GM15510 (cell line): ENCODE results near the gene GNAI3.

Experiments used
- POLR2A ChIP-seq: IDR thresholded peaks from 3 replicates; pipeline ENCODE4 v1.6.1; 2011; ENCODE audit warnings: borderline replicate concordance; ENCODE audit not compliant: insufficient read length; ENCODE audit errors: extremely low read depth

The GNAI3 gene

DNA sequence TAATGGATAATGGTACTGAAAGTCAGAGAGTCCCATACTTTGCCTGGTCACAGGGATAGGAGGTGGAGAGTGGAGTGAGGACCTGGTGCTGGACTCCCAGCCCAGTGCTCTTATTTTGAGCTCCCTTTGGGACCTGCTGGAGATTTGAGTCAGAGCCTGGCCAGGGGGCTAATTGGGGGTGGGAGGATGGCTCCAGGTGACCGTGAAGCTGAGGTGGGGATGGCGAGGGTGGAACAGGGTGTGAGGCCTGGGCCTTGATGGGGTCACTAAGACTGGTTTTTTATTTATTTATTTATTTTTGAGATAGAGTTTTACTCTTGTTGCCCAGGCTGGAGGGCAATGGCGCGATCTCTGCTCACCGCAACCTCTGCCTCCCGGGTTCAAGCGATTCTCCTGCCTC is 89.0 kb downstream of the GNAI3 start:
- TF ChIP-seq POLR2A, result no peak

DNA sequence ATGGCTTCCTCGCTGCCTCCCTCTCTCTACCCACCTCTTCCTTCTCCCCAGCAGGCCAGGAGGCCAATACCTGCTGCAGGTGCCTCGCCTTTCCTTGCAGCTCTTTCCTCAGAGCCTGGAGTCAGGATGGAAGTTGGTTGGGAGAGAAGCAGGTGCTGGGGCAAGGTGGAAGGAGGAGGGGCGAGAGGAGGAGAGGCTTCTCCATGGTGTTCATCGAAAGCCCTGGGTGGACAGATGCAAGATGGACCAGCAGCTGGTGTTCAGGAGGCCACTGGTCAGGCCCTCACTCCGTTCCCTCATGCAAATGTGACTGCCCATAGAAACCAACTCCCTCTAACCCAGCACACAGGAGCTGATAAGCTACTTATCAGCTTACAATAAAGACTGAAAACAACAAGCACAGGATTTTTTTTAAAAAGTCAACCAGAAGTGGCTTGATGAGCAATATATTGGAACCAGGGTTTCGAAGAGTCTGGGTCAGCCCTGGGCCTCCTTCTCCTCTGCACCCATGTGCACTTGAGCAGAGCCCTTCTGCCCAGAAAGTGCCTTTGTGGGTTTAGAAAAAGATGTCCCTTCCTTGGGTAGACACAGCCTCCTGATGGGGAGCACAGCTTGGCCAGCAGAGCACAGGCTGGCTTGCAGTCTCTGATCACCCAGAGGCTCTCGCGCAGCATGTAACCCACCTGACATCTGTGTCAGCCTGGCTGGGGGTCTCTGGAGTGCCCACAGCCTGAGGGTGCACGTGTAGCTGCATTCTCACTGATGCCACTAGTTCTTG is 90.8 kb downstream of the GNAI3 start:
- TF ChIP-seq POLR2A, result no peak

DNA sequence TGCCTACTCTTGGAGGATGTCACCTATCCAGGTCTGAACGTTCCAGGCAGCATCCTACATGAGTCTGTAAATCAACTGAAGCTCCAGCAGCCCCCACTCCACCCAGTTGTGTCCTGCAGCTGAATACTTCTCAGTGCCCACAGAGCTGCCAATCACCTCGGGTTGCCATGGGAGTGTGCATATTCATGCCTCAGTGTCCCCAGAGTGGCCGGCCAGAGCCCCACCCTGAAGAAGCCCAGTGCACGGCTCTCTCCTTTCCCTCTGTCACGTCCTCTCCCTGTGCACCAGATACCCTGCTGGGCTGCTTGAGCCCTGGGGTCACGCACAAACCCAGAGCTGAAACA is 91.4 kb downstream of the GNAI3 start:
- no peak for TF ChIP-seq POLR2A

DNA sequence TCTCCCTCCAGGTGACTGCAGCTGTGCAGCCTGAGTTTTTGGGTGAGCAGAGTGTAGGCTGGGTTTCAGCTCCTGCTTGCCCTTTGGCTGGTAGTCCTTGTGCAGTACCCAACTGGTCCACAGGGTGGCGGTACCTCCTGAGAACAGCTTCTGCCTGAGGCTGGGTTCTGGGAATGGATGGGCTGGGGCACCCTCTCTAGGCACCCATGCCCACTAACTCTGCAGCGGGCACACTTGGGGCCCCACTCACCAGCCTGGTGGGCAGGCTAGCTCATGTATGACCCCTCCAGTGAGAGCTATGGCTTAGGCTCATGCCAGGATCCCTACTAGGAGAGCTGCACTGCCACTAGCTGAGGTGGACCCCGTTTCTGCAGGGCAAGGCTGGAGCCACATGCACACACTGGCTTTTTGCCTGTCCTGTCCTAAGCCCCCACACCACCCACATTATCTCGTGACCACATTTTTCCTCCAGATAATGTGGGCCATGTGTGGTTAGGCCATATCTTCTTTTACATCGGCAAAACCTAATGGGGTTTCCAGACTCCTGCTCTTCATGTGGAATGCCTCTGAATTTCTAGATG is 92.0 kb downstream of the GNAI3 start:
- TF ChIP-seq POLR2A, result no peak

DNA sequence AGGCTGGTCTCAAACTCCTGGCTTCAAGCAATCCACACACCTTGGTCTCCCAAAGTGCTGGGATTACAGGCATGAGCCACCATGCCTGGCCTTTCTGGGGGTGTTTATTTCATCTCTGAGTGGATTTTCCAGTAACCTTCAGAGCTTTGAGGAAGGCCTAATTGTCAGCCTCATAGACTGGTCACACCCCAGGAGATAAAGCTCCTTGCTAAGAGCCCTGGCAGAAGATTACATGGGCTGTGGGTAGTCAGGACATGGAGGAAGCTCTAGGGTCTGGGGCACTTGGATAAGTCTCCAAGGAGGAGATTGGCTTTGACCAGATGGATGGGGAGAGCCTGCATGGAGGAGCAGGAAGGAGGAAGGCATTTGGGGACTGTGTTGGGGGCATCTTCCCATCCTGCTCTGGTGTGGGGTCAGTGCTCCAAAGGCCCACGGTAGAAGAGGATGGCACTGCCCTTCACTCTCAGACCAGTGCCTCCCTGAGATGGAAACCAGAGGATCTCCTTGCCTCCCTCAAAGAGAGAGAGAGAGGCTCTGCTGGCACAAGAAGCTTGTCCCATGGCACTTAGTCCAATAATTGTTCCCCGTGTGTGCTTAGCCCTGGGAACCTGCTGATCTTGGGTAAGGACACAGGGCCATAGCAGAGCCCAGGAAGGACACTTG is 92.8 kb downstream of the GNAI3 start:
- no peak for TF ChIP-seq POLR2A

DNA sequence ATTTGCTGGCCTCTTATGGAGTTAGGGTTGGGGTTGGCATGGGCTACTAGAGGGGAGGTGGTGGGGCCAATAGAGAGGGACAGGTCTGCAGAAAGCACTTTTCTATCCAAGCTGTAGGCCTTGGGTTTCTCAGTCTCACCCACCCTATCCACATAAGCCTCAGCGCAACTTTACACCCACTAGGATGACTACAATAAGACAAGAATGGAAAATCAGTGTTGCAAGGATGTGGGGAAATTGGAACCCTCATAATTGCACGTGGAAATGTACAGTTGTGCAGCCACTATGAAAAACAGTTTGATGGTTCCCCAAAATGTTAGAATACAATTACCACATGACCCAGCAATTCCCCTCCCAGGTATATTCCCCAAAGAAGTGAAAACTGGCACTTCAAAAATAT is 93.4 kb downstream of the GNAI3 start:
- TF ChIP-seq POLR2A, result no peak

DNA sequence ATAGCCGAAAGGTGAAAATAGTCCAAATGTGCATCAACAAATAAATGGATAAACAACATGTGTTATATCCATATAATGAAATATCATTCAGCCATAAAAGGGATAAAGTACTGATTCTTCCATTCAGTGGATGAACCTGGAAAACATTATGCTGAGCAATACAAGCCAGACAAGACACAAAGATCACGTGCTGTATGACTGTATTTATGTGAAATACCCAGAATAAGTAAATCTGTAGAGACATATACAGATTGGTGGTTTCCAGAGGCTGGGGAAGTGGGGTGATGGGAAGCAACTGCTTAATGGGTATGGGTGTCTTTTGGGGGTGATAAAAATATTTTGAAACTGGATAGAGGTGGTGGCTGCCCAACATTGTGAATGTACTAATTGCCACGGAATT is 94.2 kb downstream of the GNAI3 start:
- TF ChIP-seq POLR2A, result no peak

DNA sequence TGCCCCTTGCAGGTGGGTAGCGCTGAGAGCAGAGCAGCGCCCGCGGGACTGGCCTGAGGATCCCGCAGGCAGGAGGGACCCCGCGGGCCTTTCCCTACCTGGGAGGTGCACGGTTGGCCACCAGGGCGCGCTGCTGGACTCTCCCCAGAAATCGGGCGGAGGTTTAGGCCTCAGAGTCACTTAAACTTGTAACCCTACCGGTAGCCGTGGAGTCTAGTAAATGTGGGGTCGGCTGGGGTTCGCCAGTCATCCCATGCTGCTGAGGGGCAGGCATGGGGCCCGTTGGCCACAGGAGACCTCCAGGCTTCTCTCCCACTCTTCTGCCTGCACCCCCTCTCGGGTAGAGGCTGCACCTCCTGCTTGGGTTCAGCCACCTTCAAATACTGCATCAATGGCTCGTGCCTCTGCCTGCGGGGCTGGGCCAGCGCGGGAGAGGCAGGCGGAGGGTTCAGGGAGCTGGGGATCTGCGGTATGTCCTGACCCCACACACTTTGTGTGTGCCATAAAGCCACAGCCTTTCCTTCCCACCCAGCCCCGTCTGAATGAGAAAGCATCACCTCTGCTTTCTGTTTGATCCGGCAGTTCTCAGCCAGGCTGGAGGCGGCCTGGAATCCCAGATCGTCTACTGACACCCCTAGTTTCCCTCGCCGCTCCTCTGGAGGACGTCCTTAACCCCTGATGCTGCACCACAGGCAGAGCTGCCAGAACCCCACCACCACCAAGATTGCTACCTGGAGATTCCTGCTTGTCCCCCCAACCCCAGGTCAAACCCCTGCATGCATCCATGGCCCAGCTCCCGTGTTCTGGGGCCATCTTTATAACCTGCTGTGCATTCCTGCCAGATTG is 95.2 kb downstream of the GNAI3 start:
- TF ChIP-seq POLR2A, result no peak

DNA sequence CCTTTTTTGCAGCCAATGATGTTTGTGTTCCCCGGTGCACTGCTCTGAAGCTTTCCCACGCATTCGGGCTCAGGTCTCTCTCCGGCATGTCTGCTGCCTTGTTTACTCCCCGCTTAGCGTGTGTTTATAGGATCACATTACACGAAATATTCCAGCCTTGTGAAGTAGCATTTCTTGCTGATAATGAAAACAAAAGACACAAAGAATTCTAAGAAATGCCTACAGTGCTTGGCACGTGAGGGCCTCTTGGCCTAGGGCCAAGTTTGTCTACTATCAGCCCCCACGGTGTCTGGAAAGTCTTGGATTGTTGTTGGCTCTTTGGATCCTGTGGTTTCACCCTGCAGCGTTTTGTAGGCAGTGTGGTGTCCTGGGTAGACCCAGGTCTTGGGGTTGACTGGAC is 96.3 kb downstream of the GNAI3 start:
- no peak for TF ChIP-seq POLR2A

DNA sequence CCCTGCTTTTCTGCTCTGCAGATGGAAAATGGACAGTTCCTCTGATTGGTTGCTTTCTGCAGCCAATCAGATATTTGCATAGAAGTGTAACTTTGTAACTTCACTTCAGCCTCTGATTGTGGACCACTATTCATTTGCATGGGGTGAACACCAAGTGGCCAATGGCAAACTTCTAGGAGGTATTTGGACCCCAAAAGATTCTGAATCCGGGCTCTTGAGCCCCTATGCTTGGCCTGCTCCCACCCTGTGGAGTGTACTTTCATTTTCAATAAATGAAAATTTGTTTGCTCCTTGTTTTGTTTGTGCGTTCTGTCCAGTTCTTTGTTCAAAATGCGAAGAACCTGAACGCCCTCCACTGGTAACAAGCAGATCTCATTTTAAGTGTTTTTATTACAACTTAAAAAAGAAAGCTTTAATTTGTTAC is 101.1 kb downstream of the GNAI3 start:
- TF ChIP-seq POLR2A, result no peak

DNA sequence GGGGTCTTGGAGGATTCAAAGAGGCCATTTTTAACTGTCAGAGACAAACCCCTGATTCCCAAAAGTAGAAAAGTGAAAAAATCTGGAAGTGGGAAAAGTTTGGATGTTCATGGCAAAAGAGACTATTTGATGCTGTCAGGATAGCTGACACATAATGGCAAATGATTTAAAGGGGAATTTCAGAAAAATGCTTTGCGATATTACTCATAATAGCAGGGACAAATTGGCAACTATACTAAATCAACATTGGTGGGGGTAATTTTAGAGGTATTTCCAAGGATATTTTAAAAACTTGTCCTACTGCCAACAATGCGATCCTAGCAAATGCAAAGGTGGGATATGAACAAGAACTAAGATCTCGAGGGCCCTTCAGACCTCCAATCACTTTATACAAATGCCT is 102.2 kb downstream of the GNAI3 start:
- no peak for TF ChIP-seq POLR2A

DNA sequence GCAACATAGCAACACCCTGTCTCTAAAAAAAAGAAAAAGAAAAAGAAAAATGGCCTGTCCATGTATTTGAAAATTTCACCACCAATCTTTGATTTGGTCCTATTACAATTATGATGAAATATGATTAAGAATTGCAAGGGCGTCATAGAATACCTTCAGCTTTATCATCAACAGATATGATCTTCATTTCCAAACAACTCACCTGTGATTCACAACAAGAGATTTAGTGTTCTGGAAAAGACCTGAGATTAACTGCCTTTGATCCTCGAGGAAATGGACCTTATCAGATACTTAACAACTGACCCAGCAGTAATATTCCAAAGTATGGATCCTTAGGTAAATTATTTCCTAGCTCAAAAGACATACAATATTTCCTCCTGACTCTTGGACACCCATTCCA is 104.0 kb downstream of the GNAI3 start:
- no peak for TF ChIP-seq POLR2A

DNA sequence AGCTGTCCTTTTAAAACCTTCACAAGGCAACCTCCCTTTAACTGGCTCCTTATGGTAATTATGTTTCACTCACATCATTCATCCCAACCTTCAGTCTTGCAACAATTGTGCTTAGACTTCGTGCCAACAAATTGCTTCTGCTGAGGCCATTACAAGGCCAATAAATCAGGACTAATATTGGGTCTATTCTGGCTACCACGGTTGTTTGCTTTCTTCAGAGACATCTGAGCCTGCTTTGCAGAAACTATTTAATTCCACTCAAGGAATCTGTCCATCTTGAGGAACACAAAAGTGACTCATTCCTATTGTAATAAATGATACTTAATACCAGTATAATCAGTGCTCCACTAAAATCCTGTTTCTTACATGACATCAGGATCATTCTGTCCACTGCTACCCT is 104.9 kb downstream of the GNAI3 start:
- TF ChIP-seq POLR2A, result no peak

DNA sequence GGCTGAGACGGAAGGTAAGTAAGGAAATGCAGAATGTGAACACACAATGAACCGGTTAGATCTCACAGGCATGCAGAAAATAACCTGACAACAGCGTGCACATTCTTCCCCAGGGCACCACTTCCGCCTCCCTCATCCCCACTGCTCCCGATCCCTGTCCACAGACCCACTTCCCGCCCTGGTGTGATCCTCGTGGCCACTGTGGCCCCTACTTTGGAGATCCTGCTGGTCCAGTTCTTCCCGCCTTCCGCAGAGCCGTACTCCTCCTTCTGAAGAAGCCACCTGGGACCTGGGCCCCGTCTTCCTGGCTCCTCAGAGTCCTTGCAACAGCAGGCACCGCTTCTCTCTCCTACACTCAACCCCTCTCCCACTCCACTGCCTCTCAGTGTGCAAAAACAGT is 106.1 kb downstream of the GNAI3 start:
- no peak for TF ChIP-seq POLR2A
